Measurements from ENCODE around the gene ZNF277. TPM values are rescaled to one million over a fixed set of nuclear protein-coding genes. Genes with fewer than 3 reads are reported as not detected.

The ZNF277 gene
- polyA plus RNA-seq, 12 donors: 22.9 to 41.6 (median 28.3) TPM; not detected in 1

GRCh38 chr7:112206991-112207592 is 597 bp downstream of the ZNF277 start:
- DNase-seq: no peak

- DNase-seq: no peak
These were observed 1.3 kb downstream of the ZNF277 start for GRCh38 chr7:112207765-112208164.

DNA sequence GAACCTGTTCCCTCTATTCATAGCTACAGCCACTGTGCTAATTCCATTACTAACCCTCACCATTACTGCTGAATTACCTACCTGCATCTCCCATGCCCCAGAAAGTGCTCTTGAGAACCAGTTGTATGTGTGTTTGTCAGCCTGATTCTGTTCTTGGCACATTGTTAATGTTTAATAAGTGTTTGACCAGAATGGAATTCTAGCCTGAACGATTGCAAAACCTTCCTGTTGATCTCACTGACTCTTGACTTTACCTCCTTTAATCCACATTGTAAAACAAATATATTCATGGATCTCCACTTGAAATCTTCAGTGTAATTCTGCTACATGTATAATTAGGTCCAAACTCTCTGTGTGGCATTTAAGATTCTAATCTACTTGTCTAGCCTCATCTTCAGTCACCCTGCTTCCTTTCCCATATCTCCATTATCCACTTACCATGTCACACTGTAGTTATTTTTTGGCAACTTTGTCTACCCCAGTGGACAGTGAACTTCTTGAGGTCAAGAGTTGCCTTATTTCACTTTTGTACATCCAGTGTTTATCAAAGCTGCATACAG is 4.9 kb downstream of the ZNF277 start:
- DNase-seq: no peak

DNA sequence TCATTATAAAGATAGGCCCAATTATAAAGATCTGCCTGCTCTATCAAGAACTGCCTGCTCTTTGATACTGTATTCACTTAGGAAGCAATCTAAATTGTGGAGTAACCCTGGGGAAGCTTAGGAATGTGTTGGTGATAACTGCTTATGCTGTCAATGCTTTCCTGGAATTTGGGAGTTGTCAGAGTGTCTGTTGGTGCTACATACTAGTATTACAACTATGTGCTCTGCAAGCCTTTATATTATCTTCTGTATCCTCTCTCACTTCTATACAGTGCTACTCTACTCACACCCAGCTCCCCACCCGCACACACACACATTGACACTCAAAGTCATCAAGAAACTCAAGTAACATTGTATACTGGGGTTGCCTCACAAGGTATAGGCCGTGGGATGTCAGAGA is 6.1 kb downstream of the ZNF277 start:
- DNase-seq: no peak

DNA sequence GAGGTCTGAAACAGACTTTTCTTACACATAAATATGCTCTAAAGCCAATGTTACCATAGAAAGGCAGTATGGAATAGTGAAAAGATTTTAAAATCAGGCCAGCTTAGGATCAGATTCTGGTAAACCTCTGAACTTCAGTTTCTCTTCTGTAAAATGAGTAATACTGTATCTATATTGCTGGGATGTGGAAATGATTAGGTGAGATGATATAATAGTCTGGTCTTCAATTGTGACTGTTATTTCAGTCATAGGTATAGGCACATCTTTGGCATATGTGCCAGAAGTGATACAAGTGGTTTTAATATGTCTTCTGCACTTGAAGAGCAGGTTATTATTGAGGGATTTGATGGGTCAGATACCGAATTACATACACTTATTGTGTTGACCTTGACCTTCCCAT is 7.2 kb downstream of the ZNF277 start:
- no peak for DNase-seq

DNA sequence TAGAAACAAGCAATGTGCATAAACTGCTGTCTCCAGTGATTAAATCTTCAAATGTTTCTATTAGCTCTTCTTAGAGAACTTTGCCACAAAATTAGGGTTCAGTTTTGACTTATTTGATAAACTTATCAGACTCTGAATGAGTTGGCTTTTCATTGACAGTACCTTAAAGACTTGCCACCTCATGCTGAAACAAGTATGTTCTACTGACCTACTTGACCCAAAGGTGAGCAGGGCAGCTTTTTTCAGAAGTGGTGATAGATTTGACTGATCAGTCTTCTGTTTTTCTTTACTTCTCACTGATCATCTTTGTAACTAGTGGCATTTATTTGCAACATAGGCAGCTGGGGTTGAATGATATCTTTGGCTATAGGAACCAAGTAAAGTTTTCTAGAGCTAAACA is 7.8 kb downstream of the ZNF277 start:
- DNase-seq: no peak

- no peak for DNase-seq
These were observed 8.4 kb downstream of the ZNF277 start for GRCh38 chr7:112214883-112215282.

GRCh38 chr7:112215787-112216186 is 9.3 kb downstream of the ZNF277 start:
- no peak for DNase-seq

DNA sequence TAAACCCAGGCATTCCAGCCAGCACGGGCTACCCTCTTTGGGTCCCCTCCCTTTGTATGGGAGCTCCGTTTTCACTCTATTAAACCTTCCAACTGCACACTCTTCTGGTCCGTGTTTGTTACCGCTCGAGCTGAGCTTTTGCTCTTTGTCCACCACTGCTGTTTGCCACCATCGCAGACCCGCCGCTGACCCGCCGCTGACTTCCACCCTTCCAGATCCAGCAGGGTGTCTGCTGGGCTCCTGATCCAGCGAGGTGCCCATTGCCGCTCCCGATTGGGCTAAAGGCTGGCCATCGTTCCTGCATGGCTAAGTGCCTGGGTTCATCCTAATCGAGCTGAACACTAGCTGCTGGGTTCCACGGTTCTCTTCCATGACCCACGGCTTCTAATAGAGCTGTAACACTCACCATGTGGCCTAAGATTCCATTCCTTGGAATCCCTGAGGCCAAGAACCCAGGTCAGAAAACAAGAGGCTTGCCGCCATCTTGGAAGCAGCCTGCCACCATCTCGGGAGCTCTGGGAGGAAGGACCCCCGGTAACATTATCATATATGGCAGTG is 14.5 kb downstream of the ZNF277 start:
- no peak for DNase-seq

GRCh38 chr7:112223310-112223709 is 16.8 kb downstream of the ZNF277 start:
- DNase-seq: no peak

- no peak for DNase-seq
These were observed 17.7 kb downstream of the ZNF277 start for GRCh38 chr7:112224186-112224585.

DNA sequence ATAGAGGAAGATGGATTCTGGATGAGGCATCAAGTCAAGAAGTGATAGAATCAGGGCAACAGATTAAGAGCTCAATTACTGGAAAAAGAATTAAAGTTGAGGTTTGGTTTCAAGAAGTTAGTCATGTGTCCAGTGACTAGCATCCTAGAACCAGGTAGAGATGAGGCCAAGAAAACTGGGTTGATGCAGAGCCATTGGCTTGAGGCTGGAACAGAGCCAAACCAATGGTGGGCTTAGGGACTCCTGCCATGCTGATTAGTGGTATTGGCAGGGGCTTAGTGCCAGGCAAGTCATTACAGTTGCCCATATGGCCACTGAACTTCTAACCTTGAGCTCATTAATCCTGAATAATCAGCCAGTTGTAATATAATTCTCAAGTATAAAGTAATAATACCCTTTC is 18.5 kb downstream of the ZNF277 start:
- DNase-seq: no peak

DNA sequence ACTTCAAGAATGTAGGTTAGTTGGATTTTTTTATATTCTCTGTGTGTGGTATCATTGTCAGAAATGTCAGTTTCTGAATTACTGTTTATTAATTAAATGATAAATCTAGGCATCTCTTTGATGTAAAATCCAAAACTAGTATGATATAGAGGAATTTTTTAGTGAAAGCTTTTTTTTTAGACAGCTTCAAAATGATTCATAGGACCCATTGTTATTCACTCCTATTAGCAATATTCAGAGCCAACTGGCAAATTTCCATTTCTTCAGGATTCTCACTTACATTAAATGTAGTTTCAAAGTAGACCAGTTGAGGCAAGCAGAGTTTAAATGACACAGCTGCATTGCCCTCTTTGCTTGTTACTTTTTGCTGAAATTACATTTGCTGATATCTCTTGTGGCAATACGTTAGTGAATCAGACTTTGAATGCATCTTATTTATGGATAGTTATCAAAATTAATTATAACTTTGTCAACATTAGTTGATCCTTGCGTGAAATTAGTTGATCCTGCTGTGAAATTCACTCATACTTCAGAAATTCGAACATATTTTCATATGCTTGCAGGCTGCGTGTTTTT is 20.3 kb downstream of the ZNF277 start:
- DNase-seq: no peak

DNA sequence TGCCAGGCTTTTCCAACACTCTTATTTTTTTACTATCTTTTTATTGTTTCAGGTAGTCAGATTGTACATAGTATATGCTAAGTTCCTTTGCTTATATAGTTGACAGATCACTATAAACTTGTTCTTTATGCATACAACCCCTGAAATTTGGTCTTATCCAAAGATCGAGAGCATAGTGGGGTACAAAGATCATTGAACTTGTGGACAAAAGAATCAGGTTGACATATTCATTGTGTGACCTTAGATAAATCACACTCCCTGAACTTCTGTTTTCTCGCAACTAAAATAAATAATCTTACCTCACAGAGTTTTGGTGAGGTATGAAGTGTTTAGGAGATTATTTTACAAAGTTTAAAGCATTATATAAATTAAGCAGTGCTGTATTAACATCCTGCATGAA is 22.1 kb downstream of the ZNF277 start:
- no peak for DNase-seq

DNA sequence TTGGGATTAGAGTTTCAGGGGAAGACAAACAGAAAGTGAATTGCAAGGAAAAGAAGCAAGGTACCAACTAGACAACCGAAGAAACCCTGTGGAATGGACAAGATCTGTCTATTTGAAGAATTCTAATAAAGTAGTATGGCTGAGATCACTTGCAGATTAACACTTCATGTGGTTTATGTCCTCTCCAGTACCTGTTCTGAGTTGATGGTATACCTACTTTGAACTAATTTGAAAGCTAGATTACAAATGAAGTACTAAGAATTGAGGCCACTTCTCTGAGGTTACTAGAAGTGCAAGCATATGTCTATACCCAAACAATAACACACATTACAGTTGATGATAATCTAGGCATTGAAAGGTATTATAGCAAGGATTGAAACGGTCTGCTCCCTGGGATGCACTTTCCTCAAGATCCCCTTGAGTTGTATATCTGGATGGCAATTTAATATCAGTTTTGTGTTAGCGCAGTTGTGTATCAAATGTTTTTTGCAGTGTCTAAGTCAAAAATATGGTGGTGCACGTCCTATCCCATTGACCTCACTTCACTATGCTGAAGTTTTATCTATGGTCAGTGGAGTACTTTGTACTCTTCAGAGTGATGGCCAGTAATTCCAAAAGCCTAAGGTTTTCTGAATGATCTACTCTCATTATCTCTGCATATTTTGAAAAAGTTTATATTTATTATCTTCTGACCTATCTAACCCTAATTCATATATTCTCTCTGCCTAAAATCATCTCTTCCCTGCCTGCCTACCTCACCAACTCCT is 25.9 kb downstream of the ZNF277 start:
- DNase-seq: no peak

DNA sequence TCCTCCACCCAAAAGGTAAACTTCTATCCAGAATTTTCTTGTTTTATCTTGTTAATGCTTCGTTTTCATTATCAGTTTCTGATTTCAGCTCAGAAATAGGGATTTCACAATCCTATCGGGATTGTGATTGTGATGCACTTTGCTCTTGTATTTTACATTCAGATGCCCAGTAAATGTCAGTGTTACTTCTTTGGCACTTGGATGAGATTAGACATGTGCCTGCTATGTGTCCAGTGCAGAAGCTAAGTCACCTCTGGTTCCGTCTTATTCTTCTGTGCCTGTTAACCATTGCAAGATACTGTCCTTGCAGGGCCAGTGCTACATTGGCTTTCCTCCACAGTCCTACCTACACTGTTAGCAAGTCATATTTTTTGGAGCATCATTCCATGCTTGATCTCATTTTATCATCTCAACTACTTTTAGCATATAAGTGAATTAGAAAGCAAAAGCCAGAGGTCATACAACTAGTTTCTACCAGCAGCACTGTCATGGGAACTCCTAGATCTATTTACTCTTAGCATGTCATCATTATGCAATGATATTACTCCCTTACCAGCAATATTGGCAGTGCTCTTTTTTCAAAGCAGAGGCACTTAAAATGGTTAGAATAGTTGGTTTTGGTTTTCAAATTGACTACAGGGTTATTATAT is 26.7 kb downstream of the ZNF277 start:
- no peak for DNase-seq

- DNase-seq: no peak
These were observed 27.7 kb downstream of the ZNF277 start for GRCh38 chr7:112234147-112234546.

- no peak for DNase-seq
These were observed 30.1 kb downstream of the ZNF277 start for GRCh38 chr7:112236597-112236996.

DNA sequence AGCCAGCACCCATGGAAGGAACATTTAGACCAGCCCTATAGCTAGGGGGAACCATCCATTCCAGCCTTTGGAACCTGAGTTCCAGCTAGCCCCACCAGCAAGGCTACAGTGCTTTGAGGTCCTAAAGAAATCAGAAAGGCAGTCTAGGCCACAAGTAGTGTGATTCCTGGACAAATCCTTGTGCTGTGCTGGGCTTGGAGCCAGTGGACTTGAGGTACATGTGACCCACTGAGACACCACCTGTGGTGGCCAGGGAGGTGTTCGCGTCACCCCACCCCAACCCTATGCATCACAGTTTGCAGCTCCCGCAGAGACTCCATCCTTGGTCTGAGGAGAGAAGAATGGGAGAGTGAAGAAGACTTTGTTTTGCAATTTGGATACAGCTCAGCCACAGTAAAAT is 31.8 kb downstream of the ZNF277 start:
- DNase-seq: no peak

DNA sequence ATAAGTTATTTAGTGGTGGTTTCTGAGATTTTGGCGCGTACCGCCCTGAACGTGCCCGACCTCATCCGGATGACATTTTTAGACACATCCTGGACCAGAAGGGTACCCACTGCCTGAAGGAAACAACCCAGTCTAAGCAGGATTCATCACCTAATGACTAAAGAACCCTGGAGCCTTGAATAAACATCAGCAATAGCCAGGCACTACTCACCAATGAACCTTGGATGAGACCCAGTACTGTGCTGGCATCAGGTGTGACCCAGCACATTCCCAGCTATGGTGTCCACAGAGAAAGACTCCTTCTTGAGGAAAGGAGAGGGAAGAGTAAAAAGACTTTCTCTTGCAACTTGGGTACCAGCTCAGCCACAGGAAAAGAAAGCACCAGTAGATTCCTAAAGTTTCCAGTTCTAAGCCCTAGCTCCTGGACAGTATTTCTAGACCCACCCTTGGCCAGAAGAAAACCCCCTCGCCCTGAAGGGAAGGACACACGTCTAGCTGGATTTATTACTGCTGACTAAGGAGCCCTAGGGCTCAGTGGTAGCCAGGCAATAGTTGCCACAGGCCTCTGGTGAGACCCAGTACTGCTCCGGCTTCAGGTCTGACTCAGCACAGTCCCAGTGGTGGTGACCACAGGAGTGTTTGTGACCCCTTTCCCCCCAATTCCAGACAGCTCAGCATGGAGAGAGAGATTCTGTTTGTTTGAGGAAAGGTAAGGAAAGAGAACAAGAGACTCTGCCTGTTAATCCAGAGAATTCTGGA is 32.5 kb downstream of the ZNF277 start:
- no peak for DNase-seq

- DNase-seq: no peak
These were observed 42.1 kb downstream of the ZNF277 start for GRCh38 chr7:112248598-112248997.
